ENCODE data around the gene AAR2. TPM values are rescaled to one million over a fixed set of nuclear protein-coding genes. Genes with fewer than 3 reads are reported as not detected.

AAR2 gene
- total RNA-seq, 2 donors from 2014 or later, result 22.1 to 29.1 TPM

GRCh38 chr20:36299459-36299858, 63.2 kb downstream of the AAR2 start:
- Histone ChIP-seq H3K27me3 (replicated peaks; ENCODE audit: insufficient read depth) (no peaks in the 10 kb centered on the region), H3K36me3 (no peaks in the 10 kb centered on the region), H3K4me1 (ENCODE audit: control insufficient read depth in 1 of 2, low read depth in 2 of 2) (no peaks in the 10 kb centered on the region), H3K27ac (no peak overlapping the region), H3K9me3 (no peaks in the 10 kb centered on the region), H3K4me3 (no peak overlapping the region)
- DNase-seq (ENCODE audit: low spot score) (no peak), ATAC-seq (ENCODE audit: insufficient number of reproducible peaks, low FRiP score, low read depth) (no peak)
- no peak for TF ChIP-seq CTCF (IDR thresholded peaks at IDR 0.05)

- no peak for ATAC-seq (ENCODE audit: insufficient number of reproducible peaks, low FRiP score, low read depth)
Measured at GRCh38 chr20:36301359-36302119, 65.3 kb downstream of the AAR2 start.

GRCh38 chr20:36303020-36303595, 66.8 kb downstream of the AAR2 start:
- H3K4me1 ChIP-seq (ENCODE audit: control insufficient read depth in 1 of 2, low read depth in 2 of 2), result peaks cover 8 to 9% of the 10 kb centered on the region in 2 donors
- DNase-seq (ENCODE audit: low spot score) (no peak), ATAC-seq (ENCODE audit: insufficient number of reproducible peaks, low FRiP score, low read depth) (no peak)
- TF ChIP-seq CTCF (IDR thresholded peaks at IDR 0.05), result no peak
- H3K27ac ChIP-seq, result no peak overlapping the region
- H3K4me3 ChIP-seq, result no peak overlapping the region
- H3K36me3 ChIP-seq, result no peaks in the 10 kb centered on the region
- H3K27me3 ChIP-seq (replicated peaks; ENCODE audit: insufficient read depth), result peaks cover 25% of the 10 kb centered on the region
- H3K9me3 ChIP-seq, result no peaks in the 10 kb centered on the region

More at GRCh38 chr20:36301359-36302119, 65.3 kb downstream of the AAR2 start:
- TF ChIP-seq CTCF (IDR thresholded peaks at IDR 0.05), result no peak
- Histone ChIP-seq H3K27ac (no peak overlapping the region), H3K27me3 (replicated peaks; ENCODE audit: insufficient read depth) (peaks cover 9% of the 10 kb centered on the region), H3K4me3 (no peak overlapping the region), H3K36me3 (no peaks in the 10 kb centered on the region), H3K9me3 (no peaks in the 10 kb centered on the region), H3K4me1 (ENCODE audit: control insufficient read depth in 1 of 2, low read depth in 2 of 2) (peaks cover 2 to 4% of the 10 kb centered on the region in 2 donors)
- no peak for DNase-seq (ENCODE audit: low spot score)

- Histone ChIP-seq H3K27me3 (replicated peaks; ENCODE audit: insufficient read depth) (peaks cover 26% of the 10 kb centered on the region), H3K36me3 (no peaks in the 10 kb centered on the region), H3K4me3 (no peak overlapping the region), H3K9me3 (no peaks in the 10 kb centered on the region), H3K4me1 (ENCODE audit: control insufficient read depth in 1 of 2, low read depth in 2 of 2) (peaks cover 8 to 9% of the 10 kb centered on the region in 2 donors), H3K27ac (no peak overlapping the region)
- ATAC-seq (ENCODE audit: insufficient number of reproducible peaks, low FRiP score, low read depth) (no peak), DNase-seq (ENCODE audit: low spot score) (no peak)
- TF ChIP-seq CTCF (IDR thresholded peaks at IDR 0.05), result no peak
Measured at GRCh38 chr20:36303831-36304230, 67.6 kb downstream of the AAR2 start.

GRCh38 chr20:36304786-36305495, 68.7 kb downstream of the AAR2 start:
- DNase-seq (ENCODE audit: low spot score) (no peak), ATAC-seq (ENCODE audit: insufficient number of reproducible peaks, low FRiP score, low read depth) (no peak)
- Histone ChIP-seq H3K36me3 (no peaks in the 10 kb centered on the region), H3K4me3 (no peak overlapping the region), H3K9me3 (no peaks in the 10 kb centered on the region), H3K4me1 (ENCODE audit: control insufficient read depth in 1 of 2, low read depth in 2 of 2) (peaks cover 8 to 9% of the 10 kb centered on the region in 2 donors), H3K27me3 (replicated peaks; ENCODE audit: insufficient read depth) (peaks cover 26% of the 10 kb centered on the region), H3K27ac (no peak overlapping the region)
- no peak for TF ChIP-seq CTCF (IDR thresholded peaks at IDR 0.05)
